Testis (tissue), 2 donors: ENCODE results near the gene IL26.

ENCODE experiments used
- POLR2A ChIP-seq: fragments of 450-650 bp; IDR thresholded peaks from one replicate; pipeline ENCODE4 v1.6.1; 2017; ENCODE audit warnings: antibody characterized with exemption, mild to moderate bottlenecking, moderate library complexity
- TF ChIP-seq, protein P1 (sequence below), 3 experiments: fragments of 450-650 bp in 2 of 3; fragments of 200-600 bp in 1 of 3; sonication (generic) in 1 of 3; IDR thresholded peaks; one replicate each; pipeline ENCODE4 v1.5.1; 2016 to 2019; ENCODE audit warnings: antibody characterized with exemption in 3 of 3, mild to moderate bottlenecking in 2 of 3, moderate library complexity in 1 of 3

DNA sequence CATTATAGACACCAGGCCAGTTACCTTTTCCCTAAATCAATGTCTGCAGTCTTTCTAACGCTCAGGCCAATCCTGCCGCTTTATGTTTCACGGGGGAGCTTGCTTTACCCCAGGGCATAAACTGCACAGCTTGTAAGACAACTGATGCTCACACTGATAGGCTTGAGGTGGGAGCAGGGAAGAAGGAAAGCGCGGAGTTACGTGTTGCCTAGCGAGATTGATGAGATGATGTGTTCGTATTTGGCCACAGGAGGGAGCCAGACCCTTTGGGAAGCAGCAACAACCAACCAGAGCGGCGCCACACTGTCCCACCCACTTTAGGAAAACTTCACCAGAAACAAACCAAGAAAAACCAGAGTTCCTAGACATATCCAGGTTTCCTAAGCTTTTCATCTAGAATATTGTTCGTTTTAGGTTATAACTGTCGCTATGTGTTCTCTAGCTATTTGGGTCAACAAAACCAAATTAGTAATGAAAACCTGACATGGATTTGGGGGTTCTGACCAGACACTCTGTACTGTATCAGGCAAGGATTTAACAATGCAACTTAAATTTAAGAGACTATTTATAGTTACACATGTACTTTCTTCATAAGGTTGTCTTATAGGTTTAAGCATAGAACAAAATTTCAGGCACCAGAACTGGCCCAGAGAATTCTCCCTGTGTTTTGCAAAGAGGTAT, 2.4 kb downstream of the IL26 start:
- TF ChIP-seq, protein P1, sequence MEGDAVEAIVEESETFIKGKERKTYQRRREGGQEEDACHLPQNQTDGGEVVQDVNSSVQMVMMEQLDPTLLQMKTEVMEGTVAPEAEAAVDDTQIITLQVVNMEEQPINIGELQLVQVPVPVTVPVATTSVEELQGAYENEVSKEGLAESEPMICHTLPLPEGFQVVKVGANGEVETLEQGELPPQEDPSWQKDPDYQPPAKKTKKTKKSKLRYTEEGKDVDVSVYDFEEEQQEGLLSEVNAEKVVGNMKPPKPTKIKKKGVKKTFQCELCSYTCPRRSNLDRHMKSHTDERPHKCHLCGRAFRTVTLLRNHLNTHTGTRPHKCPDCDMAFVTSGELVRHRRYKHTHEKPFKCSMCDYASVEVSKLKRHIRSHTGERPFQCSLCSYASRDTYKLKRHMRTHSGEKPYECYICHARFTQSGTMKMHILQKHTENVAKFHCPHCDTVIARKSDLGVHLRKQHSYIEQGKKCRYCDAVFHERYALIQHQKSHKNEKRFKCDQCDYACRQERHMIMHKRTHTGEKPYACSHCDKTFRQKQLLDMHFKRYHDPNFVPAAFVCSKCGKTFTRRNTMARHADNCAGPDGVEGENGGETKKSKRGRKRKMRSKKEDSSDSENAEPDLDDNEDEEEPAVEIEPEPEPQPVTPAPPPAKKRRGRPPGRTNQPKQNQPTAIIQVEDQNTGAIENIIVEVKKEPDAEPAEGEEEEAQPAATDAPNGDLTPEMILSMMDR (IDR thresholded peaks at IDR 0.05): peak; percentile 39 to 67 (median 66)
- TF ChIP-seq POLR2A: no peak
